Measurements from ENCODE around the gene TEX2.
"Not testable (repeated sequence)": the region's sequence is repeated elsewhere in the genome, so short reads cannot be mapped to it uniquely, and the experiment has no call there.

- TF ChIP-seq POLR2AphosphoS5, CTCF (IDR thresholded peaks at IDR 0.05): not testable (repeated sequence)
Measured at GRCh38 chr17:64208656-64209055, 54.4 kb downstream of the TEX2 start.
